Stimulated activated CD8-positive, alpha-beta memory T cell treated with anti-CD3 and anti-CD28 coated beads, Interleukin-4, amount 100 ng/mL, for 4 hours (primary cell): Measurements from ENCODE around the gene CDK11B.
"Not testable (repeated sequence)": the region's sequence is repeated elsewhere in the genome, so short reads cannot be mapped to it uniquely, and the experiment has no call there.

ENCODE experiments used
- DNase-seq, 2 donors: peaks; one replicate each; pipeline ENCODE4 v3.0.0-alpha.2; 2020; ENCODE audit warnings: low read depth in 2 of 2, low spot score in 1 of 2

CDK11B gene

DNA sequence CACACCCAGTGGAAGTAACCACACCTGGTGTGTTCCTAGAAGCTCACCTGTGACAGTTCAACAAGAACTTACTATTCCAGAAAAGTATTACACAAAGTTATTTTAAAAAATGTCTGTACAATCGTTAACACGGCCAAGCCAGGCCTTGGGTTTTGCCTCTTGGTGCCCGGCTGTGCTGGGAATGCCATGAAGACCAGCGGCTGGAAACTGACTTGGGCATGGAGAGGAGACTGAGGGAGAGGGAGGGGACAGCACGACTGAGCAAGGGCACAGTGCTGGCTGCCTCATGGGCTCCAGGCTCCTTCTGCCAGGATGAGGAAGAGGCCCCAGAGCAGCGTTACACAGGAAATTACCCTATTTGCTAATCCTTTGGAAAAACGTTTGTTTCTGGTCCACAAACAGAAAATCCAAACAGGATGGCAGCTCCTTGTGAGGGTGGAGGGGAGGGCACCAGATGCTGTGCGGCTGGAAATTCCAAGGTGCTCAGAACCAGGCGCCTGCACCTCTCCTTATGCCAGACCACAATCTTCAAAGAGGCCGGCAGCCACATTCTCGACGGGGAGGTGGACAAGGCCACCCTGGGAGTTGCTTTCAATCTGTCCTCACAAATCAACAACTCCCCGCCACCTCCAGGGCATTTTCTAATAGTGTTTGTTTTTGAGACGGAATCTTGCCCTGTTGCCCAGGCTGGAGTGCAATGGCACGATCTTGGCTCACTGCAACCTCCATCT lies 4.2 kb upstream of the CDK11B start:
- not testable (repeated sequence) for DNase-seq

DNA sequence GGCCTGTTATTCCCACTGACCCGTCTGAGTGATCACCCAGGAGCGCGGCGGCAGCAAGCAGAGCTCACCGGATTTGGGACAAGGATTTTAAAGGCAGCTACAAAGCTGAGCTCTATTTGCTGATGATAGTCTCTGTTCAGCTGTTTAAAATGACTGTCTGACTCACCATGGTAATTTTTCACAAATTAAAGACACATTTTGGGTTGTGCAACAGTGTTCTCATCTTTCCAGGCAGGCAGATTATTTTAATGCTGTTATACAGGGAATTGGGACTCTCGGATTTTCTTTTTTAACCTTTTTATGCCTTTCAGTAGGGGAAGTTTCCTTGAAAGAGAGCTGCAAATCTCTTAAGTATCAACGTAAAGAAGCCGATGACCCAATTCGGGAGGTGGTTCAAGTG lies 3.6 kb upstream of the CDK11B start:
- DNase-seq, result not testable (repeated sequence)

DNA sequence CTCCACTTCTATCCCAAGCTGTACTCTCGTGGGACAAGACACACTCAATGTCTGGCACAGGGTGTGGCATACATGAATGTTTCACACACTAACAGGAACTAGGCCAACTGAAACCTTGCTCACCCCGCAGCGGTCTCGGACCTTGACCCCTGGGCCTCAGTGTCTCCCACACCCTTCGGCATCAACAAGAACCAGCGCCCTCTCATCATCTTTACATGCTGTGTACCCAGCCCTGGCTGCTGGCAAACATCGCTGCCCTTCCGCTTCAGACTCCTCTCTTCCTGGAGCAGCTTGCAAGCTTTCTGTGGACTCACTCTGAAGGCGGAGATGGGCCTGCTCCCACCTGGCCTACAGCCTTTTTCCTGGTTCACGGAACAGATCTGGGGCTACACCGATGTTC lies 10.5 kb downstream of the CDK11B start:
- DNase-seq, result not testable (repeated sequence)

DNA sequence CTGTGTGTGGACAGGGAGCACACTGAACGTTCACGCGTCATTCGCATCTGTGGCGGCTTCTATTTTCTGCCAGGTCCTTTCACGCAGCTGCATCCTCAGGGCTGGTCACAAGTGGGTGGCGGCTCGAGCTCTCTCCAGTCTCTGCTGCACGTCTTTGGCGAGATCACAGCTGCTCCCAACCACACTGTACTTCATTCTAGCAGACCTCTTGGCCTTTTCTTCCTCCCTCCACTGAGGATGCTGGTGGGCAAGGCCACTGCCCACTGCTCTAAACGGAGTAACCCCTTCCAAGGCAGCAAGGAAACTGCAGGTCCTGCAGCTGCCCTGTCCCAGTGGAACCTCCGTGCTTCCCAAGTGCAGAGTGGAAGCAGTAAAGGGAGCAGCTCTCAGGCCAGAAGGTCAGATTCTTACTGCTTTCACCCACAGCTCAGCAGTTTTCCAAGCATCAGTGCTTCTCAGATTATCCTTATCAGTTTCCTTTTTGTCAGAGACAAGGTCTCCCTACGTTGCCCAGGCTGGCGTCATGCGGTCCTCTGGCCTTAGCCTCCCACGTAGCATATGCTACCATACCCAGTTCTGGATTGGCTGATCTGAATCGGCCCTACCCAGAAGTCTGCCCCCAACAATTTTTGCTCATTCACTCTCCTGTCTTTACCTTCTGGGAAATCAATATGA lies 11.1 kb downstream of the CDK11B start:
- DNase-seq, result not testable (repeated sequence)

DNA sequence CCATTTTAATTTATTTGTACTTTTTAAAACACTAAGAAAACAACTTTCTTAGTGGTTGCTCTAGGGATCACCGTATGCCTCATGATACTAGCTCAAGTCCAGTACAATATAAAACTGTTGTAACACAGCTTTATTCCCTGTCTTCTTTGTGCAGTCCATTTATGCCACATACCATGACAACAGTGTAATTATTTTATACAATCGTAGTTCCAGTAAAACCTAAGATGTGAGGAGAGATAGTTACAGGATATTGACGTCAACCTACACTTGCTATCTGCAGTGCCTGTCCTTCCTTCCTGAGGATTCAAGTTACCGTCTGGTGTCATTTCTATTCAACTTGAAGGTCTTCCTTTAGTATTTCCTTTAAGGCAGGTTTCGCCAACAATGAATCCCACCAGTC lies 12.5 kb downstream of the CDK11B start:
- not testable (repeated sequence) for DNase-seq

DNA sequence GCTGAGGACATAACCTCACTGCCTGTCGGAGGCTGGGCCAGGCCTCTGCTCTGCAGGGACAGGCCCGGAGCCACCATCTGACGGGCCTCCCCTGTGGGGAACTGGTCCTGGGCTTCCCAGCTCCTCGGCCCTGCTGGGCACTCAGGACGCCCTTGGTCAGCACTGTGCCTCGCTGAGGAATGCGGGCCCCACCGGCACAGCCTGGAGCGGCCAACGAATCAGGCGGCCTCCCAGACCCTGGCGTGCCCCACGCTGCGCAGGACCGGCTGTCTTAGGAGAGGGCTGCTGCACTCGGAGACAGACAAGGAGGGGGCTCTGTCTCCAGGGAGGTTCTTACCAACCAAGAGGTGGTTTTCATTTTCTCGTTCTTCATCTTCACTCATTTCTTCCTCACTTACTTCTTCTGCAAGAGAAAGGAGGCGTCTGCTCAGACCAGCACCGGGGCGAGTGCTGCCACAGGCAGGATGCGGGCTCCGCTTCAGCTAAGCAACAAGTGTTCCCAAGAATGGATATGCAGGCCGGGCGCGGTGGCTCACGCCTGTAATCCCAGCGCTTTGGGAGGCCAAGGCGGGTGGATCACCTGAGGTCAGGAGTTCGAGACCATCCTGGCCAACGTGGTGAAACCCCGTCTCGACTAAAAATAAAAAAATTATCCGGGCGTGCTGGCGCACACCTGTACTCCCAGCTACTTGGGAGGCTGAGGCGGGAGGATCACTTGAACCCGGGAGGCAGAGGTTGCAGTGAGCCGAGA lies 17.9 kb downstream of the CDK11B start:
- DNase-seq, result not testable (repeated sequence)

DNA sequence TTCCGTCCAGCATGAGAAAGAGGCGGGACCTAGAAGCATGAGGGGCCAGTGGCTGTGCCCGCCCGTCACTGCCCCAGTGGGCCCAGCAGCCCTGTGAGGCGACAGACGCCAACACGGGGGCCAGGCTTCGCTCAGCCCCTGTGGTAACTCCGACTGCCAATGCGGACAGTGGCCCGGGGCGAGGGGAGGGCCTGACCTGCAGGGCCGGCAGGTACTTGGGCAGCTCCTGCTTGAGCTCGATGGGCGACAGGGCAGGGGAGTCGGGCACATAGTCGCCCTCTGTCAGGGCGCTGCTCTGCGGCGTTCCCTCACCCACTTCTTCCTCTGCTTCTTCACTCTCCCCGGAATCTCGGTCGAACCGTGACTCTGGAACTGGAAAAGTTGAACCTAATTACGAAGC lies 18.7 kb downstream of the CDK11B start:
- not testable (repeated sequence) for DNase-seq

DNA sequence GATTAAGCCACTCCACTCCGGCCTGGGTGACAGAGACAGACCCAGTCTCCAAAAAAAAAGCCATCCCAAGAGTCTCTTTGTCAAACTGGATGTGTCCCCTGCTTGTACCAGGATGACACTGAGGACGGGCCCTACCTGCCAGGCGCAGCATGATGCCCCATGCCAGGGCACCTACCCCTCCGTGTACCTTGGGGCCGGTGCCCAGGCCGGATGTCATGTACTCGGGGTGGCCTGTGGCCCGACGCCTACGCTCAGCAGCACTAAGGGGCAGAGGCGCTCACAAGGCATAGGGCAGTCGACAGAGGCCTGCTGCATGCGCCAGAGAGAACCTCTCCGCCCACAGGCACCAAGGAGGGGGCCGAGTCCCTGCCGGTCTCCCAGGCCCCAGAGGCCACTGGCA lies 19.4 kb downstream of the CDK11B start:
- not testable (repeated sequence) for DNase-seq

DNA sequence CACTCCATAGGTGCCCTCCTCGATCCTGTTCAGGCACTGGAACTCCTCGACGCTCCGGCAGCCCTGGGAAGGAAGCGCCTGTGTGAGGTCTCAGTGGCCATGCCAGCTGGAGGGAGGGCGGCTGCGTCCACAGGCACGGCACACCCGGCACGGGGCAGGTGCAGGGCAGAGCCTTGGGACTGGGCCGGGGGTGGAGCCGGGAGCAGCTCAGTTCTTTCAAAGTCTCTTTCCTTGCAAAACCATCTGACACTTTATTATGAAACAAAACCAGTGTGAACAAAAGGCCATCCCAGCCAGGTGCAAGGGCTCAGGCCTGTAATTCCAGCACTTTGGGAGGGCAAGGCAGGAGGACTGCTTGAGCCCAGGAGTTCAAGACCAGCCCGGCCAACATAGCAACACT lies 20.3 kb downstream of the CDK11B start:
- not testable (repeated sequence) for DNase-seq

DNA sequence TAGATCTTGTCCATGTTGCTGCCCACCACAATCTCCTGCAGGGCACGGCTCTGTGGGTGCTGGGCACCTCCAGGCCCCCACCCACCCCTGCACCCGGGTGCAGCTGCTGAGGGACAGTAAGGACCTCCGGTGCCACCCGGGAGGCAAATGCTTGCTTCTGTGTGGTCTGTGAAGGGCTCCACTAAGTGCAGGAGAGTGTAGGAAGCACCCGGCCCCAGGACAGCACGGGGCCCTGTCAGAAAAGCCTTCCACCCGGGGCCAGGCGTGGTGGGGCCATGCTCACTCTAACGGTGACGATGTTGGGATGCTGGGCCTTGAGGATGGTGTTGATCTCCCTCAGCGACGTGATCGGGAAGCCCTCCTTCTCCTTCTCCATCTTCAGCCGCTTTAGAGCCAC lies 21.3 kb downstream of the CDK11B start:
- not testable (repeated sequence) for DNase-seq

DNA sequence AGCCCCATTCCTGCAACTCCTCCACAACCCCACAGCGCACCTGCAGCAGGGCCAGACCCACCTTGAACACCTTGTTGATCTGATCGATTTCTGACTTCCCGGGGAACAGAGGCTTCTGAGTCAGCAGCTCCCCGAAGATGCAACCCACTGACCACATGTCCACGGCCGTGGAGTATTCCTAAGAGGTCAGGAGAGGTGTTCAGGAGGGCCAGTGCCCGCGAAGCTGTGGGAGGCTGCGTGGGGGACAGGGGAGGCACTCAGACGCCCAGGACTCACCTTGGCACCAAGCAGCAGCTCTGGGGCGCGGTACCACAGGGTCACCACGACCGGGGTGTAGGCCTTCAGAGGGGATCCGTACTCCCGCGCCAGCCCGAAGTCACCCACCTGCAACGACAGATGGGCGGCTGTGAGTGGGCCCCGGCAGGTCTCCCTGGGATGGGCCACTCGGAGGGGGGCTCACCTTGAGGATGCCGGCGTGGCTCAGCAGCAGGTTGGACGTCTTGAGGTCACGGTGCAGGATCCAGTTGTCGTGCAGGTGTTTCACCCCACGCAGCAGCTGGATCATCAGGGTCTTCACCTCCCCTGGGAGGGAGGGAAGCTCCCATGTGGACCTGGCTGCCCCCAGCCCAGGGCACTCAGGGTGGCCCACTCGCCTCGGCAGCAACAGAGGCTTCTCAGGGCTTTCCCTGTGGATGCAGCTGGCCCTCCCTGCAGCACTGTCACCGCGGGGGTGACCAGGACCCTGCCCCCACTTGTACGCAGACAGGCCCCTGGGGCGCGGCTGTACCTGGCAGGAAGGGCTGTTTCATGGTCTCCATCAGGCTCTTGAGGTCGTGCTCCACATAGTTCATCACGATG lies 22.0 kb downstream of the CDK11B start:
- DNase-seq, result not testable (repeated sequence)

DNA sequence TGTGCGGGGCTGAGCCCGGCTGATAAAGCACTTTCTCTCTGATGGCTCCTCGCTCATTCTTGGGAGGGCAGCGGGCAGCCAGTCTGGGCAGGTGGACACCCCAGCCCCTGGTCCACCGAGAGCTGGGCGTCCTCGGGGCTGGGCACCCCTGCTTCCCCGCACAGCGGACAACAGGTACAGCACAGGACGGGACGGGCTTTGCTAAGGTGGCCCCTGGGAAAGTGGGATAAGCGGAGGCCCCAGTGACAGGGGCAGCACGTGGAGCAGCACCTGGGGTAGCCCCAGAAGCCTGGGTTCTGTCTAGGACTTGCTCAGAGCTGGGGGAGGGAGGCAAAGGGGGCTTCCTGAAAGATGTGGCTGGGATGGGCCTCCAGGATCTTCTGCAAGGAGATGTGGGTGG lies 24.2 kb downstream of the CDK11B start:
- not testable (repeated sequence) for DNase-seq

DNA sequence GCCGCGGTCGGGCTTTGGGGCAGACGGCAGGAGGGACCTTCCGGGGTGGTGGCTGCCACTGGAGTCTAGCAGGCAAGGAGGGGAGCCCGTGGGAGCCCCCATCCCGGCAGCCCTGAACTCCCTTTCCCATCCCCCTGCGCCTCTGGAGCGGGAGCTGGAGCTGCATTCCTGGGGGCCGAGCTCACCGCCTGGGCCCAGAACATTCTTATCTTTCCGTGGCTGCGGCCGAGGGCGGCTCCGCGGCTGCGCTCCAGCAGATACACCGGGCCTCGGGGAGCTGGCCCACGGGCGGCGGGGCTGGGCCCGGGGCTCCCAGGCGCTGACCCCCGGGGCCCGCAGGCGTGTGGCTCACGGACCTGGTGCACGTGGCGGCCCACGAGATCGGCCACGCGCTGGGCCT lies 25.4 kb downstream of the CDK11B start:
- DNase-seq, result not testable (repeated sequence)

DNA sequence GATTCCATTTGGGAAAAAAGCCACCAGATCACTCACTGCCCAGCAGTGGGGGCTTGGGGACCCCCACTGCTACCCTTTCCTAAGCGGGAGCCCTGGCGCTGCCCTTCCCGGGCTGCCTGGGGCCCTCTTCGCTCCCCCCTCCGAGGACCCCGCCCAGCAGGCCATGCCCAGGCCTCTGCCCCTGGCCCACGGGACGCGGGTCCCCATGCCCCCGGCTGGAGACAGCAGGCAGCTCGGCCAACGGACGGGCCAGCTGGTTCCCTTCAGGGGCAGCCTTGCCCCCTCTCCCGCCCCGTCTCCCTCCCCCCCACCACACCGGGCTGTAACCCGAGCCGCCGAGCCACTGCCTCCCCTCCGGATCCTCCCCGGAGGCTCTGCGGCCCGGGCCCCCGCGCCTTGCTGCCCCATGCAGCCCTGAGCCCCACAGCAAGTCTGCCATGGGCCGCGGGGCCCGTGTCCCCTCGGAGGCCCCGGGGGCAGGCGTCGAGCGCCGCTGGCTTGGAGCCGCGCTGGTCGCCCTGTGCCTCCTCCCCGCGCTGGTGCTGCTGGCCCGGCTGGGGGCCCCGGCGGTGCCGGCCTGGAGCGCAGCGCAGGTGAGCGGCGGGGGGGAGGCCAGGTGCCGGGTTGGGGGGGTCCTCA lies 26.9 kb downstream of the CDK11B start, which contains the start of gene MMP23B:
TSS of gene MMP23B (plus strand) at position 392 of the 639 bp plus-strand sequence. CDS start at position 438, 46 bp downstream.
- DNase-seq, result no peak

DNA sequence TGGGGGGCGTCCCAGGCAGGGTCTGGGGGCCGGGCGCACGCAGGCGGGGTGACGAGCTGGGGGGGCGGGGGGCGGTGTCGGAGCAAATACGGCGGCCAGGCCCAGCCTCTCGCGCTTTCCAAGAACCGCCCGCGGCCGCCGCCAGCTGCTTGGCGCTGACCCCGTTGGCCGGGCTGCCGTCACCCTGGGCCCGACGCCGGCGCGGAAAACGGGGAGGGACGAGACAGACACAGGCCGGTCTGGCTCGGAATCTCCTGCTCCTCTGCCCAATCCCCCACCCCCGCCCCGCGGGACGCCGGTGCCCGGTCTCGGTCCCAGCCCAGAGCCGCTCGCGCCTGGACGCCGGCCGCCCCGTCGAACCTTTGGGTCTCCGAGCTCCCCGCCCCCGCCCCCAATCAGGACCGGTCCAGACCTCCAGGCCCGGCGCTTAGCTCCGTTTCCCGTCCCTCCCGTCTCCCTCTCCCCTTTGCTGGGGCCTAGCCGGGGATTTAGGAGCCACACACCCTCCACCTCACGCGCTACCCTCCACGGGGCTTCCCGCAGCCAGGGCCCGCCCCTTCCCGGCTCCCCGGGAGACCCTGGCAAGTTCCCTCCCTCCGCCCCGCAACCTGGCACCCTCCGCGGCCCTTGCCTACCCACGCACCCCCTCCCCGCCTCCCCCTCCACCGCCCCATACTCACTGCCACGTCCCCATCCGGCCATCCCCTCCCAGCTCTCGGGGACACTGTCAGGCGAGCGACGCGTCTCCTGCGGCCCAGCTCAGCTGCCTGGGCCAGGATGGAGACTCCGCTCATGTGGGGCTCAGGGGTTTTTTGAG lies 27.6 kb downstream of the CDK11B start:
- DNase-seq, result no peak

DNA sequence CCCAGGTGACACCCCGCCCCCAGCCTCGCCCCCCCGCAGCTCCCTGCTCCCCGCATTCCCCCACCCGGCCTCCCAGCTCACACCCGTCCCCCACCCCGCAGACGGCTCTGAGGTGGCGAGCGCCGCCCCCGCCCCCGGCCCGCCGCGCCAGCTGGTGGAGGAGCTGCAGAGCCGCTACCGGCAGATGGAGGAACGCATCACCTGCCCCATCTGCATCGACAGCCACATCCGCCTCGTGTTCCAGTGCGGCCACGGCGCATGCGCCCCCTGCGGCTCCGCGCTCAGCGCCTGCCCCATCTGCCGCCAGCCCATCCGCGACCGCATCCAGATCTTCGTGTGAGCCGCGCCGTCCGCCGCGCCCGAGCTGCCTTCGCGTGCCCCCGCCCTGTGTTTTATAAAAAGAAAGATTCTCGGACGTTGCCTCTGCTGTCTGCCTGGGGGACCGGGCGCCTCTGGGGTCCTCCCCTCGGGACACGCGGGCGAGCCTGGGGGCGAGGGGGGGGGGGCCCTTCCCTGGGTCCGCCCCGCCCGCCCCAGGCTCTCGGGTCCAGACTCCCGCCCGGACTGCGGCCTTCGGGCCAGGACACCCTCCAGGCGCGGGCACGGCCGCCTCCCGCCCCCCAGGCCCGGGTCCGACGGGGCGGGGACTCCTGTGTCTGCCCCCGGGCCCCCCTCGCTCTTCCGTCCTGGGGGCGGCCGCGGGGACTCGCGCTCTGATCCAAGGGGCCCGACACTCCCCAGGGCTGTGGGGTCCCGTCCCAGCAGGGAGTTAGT lies 28.4 kb downstream of the CDK11B start:
- peak; percentile 83 to 91 for DNase-seq

DNA sequence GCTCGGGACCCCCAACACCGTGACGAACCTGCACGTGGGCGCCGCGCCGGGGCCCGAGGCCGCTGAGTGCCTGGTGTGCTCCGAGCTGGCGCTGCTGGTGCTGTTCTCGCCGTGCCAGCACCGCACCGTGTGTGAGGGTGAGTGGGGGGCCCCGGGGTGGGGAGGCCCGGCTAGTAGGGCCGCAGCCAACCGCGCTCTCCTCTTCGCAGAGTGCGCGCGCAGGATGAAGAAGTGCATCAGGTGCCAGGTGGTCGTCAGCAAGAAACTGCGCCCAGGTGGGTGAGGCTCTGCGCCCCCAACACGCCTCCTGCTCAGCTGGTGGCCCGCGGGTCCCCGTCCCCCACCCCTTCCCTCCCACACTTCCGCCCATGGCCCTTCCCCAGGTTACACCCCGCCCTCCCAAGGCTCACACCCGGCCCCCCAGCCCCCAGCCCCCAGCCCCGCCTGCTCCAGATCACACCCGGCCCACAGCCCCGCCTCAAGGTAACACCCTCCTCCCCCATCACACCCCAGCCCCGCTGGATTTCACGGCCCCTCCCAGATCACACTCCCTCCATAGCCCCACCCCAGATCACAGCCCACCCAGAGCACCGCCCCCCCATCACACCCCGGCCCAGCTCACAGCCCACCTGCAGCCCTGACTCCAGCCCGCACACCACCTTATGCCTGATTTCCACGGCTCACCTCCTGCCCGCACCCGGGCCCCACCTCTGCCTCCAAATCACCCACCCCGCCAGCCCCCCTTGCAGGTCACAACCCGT lies 29.2 kb downstream of the CDK11B start:
- peak; percentile 53 to 82 for DNase-seq
